HuH-7.5 (cell line): Measurements from ENCODE around the gene DBP.

Source experiments
- DNase-seq: peaks from one replicate; pipeline ENCODE4 v3.0.0; 2011; ENCODE audit warnings: low spot score

DBP gene

GRCh38 chr19:48609571-48610108, 27.5 kb downstream of the DBP start:
- DNase-seq, result no peak

- peak; percentile 79 for DNase-seq
Measured at GRCh38 chr19:48608798-48609263, 28.3 kb downstream of the DBP start.

GRCh38 chr19:48607359-48607755, 29.8 kb downstream of the DBP start:
- DNase-seq, result no peak

- no peak for DNase-seq
Measured at GRCh38 chr19:48606463-48607358, 30.5 kb downstream of the DBP start, which contains the start of gene SPACA4. TSS of gene SPACA4 (plus strand) at chr19:48606742. CDS start at chr19:48606979, 237 bp downstream.

- no peak for DNase-seq
Measured at GRCh38 chr19:48603850-48604249, 33.3 kb downstream of the DBP start.

- DNase-seq, result no peak
Measured at GRCh38 chr19:48603449-48603848, 33.7 kb downstream of the DBP start.

- DNase-seq, result no peak
Measured at GRCh38 chr19:48603001-48603400, 34.2 kb downstream of the DBP start.

- DNase-seq, result peak; percentile 8
Measured at GRCh38 chr19:48600679-48601417, 36.3 kb downstream of the DBP start.

GRCh38 chr19:48598996-48599700, 38.0 kb downstream of the DBP start:
- DNase-seq, result no peak

- no peak for DNase-seq
Measured at GRCh38 chr19:48596679-48597465, 40.3 kb downstream of the DBP start.

- no peak for DNase-seq
Measured at GRCh38 chr19:48596237-48596636, 40.9 kb downstream of the DBP start.

GRCh38 chr19:48595833-48596232, 41.3 kb downstream of the DBP start:
- DNase-seq, result no peak

GRCh38 chr19:48595171-48595570, 42.0 kb downstream of the DBP start:
- no peak for DNase-seq

- no peak for DNase-seq
Measured at GRCh38 chr19:48591021-48591420, 46.2 kb downstream of the DBP start.

GRCh38 chr19:48588670-48589401, 48.3 kb downstream of the DBP start:
- DNase-seq, result peak; percentile 90

- DNase-seq, result no peak
Measured at GRCh38 chr19:48587387-48587786, 49.8 kb downstream of the DBP start.

- no peak for DNase-seq
Measured at GRCh38 chr19:48582168-48582567, 55.0 kb downstream of the DBP start.
